Measurements from ENCODE around the gene AGFG2.

DNA sequence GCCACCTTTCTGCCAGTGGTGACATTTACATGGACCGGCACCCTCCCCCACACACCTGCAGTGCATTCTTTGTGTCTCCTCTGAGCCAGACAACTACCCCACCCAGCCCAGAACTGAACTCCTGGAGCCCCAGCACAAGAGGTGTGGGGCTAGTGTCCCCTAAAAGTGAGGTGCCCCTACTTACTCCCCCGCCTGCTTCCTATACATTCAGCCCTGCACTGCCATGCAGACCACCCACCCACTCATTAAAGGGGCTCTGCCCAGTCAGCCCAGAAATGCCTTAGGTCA lies 32.8 kb downstream of the AGFG2 start:
- TF ChIP-seq JUN (IDR thresholded peaks at IDR 0.05), result no peak
- TF ChIP-seq, protein P1, sequence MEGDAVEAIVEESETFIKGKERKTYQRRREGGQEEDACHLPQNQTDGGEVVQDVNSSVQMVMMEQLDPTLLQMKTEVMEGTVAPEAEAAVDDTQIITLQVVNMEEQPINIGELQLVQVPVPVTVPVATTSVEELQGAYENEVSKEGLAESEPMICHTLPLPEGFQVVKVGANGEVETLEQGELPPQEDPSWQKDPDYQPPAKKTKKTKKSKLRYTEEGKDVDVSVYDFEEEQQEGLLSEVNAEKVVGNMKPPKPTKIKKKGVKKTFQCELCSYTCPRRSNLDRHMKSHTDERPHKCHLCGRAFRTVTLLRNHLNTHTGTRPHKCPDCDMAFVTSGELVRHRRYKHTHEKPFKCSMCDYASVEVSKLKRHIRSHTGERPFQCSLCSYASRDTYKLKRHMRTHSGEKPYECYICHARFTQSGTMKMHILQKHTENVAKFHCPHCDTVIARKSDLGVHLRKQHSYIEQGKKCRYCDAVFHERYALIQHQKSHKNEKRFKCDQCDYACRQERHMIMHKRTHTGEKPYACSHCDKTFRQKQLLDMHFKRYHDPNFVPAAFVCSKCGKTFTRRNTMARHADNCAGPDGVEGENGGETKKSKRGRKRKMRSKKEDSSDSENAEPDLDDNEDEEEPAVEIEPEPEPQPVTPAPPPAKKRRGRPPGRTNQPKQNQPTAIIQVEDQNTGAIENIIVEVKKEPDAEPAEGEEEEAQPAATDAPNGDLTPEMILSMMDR (IDR thresholded peaks at IDR 0.05), result no peak
- TF ChIP-seq RAD21 (conservative IDR thresholded peaks at IDR 0.05 in 1 of 2, IDR thresholded peaks at IDR 0.05 in 1 of 2), result no peak
- no peak for TF ChIP-seq HOXB5 (CRISPR knock-in tag; IDR thresholded peaks at IDR 0.05)
- no peak for TF ChIP-seq RNF2 (IDR thresholded peaks at IDR 0.05; ENCODE audit: borderline replicate concordance, low read depth)
- no peak for TF ChIP-seq POLR2A (IDR thresholded peaks at IDR 0.05; ENCODE audit: low read length)
- TF ChIP-seq POLR2AphosphoS2 (conservative IDR thresholded peaks at IDR 0.05; ENCODE audit: low read length), result no peak
- no peak for TF ChIP-seq ESRRA (IDR thresholded peaks at IDR 0.05; ENCODE audit: borderline replicate concordance, low read length)
- TF ChIP-seq MAFK (IDR thresholded peaks at IDR 0.05; ENCODE audit: partially characterized antibody), result no peak
- TF ChIP-seq, protein P2, sequence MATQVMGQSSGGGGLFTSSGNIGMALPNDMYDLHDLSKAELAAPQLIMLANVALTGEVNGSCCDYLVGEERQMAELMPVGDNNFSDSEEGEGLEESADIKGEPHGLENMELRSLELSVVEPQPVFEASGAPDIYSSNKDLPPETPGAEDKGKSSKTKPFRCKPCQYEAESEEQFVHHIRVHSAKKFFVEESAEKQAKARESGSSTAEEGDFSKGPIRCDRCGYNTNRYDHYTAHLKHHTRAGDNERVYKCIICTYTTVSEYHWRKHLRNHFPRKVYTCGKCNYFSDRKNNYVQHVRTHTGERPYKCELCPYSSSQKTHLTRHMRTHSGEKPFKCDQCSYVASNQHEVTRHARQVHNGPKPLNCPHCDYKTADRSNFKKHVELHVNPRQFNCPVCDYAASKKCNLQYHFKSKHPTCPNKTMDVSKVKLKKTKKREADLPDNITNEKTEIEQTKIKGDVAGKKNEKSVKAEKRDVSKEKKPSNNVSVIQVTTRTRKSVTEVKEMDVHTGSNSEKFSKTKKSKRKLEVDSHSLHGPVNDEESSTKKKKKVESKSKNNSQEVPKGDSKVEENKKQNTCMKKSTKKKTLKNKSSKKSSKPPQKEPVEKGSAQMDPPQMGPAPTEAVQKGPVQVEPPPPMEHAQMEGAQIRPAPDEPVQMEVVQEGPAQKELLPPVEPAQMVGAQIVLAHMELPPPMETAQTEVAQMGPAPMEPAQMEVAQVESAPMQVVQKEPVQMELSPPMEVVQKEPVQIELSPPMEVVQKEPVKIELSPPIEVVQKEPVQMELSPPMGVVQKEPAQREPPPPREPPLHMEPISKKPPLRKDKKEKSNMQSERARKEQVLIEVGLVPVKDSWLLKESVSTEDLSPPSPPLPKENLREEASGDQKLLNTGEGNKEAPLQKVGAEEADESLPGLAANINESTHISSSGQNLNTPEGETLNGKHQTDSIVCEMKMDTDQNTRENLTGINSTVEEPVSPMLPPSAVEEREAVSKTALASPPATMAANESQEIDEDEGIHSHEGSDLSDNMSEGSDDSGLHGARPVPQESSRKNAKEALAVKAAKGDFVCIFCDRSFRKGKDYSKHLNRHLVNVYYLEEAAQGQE (IDR thresholded peaks at IDR 0.05), result no peak
- TF ChIP-seq, protein P3, sequence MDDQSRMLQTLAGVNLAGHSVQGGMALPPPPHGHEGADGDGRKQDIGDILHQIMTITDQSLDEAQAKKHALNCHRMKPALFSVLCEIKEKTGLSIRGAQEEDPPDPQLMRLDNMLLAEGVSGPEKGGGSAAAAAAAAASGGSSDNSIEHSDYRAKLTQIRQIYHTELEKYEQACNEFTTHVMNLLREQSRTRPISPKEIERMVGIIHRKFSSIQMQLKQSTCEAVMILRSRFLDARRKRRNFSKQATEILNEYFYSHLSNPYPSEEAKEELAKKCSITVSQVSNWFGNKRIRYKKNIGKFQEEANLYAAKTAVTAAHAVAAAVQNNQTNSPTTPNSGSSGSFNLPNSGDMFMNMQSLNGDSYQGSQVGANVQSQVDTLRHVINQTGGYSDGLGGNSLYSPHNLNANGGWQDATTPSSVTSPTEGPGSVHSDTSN (IDR thresholded peaks at IDR 0.05), result no peak
